ENCODE results near the gene COPS7A. TPM values are rescaled to one million over a fixed set of nuclear protein-coding genes. Genes with fewer than 3 reads are reported as not detected.

The COPS7A gene
- polyA plus RNA-seq, 5 donors = 48.4 to 59.1 (median 56.3) TPM

DNA sequence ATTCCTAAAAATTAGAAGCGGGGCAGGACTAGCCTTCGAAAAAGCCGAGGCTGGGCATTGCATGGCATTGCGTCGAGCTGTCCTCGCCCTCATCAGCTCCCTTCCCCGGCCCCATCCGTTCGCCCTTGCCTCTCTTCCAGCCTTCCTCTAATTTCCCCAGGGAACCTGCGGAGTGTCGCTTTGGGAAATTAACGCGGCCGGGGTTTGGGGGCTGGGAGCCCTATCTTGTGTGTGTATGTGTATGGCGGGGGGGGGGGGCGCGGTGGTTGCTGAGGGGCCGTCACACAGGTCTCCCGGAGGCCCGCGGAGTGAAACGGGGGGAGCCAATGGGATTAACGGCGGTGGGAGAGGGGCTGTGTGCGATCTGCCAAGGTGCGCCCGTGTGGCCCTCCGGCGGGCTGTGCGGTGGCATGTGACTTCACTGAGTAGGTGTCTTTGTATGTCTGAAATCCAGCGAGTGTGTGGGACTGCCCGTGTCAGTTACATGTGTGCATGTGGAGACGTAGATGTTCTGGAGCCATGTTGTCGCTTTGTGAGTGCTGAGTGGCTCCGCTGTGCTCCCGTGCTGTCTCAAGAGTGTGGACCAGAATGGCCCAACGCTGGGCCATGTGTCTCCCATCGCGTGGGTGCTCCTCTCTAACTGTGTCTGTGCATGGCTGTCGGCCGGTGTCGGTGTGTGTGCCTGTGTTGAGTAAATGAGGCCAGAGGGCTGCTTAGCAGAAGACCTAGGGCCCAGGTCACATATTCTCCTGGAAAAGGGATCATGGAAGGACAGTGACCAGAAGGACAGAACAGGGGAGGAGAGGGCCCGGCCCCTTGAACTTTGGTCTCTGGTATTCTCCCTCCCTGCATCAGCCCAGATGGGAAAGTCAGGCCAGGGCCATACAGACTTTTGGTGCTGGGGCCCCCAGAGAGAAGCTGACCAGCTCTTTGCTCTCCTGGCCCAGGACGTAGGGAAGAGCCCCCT is 43.8 kb downstream of the COPS7A start:
- DNase-seq = no peak

DNA sequence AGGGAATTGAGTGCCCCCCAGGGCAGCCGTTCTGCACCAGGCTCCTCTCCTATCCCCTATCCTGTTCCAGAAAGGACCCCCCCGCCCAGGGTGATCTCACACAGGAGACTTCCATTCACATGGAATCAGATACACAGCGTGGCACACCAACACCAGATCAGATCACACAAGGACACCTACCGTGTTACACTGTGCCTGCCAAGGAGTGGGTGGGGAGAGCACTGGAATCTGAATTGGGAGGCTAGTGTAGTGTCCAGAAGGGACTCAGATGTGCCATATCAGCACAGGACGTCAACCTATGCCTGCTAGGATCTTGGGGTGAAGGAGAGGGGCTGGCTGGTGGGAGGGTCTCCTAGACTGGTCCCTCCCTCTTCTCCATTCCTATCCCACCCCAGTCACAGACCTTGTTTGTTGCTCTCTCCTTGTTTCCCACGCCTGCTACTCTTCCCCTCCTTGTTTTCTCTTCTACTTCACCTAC is 44.6 kb downstream of the COPS7A start:
- no peak for DNase-seq

DNA sequence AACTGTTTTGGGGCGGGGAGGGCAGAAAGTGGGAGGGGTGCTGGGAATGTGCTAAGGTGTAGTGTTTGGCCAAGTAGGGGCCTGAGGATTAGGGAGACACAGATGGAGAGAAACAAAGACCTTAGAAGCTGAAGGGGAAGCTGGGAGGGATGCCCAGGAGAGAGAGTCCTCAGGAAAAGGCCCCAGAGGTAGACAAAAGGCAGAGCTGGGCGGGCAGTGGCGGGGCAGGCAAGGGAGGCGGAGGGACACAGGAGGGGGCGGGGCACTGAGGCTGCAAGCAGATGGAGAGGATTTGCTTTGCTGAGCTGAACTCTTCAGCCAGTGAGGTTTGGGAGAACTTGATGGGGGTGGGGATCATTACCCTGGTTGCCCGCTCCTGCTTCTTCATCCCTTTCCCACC is 45.1 kb downstream of the COPS7A start:
- DNase-seq = no peak

DNA sequence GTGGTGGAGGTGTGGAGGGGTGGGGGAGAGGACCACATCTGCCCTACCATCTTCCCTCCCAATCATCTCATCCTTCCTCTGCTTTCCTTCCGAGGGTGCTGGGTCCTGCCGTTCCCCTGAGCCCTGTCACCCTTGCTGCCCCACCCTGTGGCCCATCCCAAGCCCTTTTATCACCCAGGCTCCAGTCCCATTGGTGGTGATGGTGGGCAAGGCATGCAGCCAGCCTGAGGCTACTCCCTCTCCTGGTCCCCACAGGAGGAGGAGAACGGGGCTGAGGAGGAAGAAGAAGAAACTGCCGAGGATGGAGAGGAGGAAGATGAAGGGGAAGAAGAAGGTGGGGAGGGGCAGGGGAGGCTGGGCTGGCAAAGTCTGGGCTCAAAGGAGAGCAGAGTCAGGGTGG is 45.8 kb downstream of the COPS7A start:
- no peak for DNase-seq

DNA sequence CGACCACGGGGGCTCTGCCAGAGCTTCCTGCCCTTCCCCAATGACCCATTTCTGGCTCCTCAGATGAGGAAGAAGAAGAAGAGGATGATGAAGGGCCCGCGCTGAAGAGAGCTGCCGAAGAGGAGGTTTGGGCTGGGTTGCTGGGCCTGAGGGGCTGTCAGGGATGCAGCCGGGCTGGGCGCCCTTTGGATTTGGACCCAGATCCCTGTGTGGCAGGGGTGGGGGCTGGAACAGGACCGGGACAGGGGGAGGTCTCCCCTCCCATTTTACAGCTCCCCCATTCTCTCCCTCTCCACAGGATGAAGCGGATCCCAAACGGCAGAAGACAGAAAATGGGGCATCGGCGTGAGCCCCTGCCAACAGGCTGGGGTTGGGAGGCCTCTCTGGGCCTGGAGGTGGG is 46.2 kb downstream of the COPS7A start:
- DNase-seq = no peak

DNA sequence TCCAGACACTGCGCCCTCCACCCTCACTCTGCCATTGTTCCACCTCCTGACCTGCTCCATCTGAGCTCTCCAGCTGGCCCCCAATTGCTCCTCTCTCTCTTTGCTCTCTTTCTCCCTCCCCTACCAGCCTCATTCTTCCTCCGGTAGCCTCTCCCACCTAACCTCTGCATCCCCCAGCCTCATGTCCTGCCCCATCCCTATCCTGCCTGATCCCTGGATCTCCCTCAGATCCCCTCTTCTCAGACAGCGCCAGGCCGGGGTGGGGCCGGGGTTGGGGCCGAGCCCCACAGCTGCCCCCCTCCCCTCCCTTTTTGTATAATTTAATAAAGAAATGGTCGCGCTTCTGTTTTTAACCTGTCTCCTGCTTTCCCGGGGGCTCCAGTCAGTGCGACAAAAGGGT is 46.8 kb downstream of the COPS7A start:
- DNase-seq = no peak

DNA sequence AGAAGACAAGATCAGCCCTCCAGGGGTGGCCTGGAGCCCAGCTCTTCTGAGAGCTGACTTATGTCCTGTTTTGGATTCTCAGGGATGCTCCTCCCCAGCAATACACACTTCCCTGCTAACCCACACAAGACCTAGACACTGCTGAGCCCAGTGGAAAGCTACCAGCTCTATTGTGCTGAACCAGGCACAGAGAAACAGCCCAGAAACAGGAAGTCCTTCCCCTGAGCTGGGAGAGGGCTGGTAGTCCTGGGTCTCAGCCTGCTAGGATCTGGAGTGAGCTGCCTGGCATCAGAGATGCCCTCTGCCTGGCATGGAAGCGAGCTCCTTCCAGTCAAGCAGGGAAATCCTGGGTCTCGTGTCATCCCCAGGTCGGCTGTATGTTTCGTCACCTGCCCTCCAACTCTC is 47.2 kb downstream of the COPS7A start:
- DNase-seq = no peak

DNA sequence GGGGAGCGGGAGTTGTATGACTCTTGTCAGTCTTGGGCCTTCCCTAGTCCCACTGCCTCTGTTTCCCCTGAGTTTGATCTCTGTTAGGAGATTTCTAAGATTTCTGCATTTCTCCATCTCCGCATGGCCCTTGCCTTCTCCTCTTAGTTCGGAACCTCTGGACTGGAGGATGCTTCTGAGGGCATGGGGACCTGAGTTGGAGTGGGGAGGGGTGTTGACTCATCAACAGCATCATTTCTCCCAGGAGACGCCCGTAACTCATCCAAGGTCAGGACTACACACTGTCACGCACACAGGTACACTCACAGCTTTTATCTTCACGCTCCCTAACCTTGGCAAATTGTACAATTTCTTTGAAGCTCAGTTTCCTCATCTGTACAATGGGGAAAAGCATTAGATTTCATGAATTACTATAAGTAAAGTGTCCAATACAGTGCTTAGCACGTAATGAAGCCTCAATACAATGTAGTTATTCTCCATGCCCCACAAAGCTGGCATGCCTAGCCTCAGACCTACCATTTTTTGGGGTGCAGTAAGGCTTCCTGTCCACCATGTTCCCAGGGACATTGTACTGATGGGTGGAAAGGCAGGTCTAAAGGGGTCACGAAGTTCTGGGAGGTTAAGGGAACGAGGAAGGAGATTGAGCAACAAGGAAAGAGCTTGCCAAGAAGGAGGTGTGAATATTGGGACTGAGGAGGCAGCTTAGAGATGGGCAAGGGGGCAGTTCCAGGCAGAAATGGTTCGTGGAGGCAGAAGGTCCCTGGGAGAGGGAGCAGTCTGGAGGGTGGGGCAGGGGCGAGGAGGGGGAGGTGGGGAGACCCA is 47.9 kb downstream of the COPS7A start:
- no peak for DNase-seq

DNA sequence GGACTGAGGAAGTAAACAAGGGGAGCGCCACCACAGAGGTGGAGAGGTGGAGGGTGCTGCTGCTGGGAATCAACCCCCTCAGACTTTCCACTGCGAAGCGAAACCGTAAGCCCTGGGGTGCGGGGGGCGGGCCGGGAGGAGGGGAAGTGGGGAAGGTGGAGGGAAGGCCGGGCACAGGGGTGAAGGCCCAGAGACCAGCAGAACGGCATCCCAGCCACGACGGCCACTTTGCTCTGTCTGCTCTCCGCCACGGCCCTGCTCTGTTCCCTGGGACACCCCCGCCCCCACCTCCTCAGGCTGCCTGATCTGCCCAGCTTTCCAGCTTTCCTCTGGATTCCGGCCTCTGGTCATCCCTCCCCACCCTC is 48.5 kb downstream of the COPS7A start, which contains the start of gene LAG3:
Gene LAG3, plus strand, starts transcription at position 190 of the 365 bp plus-strand sequence. CDS start 333 bp downstream, outside the sequence.
- no peak for DNase-seq

DNA sequence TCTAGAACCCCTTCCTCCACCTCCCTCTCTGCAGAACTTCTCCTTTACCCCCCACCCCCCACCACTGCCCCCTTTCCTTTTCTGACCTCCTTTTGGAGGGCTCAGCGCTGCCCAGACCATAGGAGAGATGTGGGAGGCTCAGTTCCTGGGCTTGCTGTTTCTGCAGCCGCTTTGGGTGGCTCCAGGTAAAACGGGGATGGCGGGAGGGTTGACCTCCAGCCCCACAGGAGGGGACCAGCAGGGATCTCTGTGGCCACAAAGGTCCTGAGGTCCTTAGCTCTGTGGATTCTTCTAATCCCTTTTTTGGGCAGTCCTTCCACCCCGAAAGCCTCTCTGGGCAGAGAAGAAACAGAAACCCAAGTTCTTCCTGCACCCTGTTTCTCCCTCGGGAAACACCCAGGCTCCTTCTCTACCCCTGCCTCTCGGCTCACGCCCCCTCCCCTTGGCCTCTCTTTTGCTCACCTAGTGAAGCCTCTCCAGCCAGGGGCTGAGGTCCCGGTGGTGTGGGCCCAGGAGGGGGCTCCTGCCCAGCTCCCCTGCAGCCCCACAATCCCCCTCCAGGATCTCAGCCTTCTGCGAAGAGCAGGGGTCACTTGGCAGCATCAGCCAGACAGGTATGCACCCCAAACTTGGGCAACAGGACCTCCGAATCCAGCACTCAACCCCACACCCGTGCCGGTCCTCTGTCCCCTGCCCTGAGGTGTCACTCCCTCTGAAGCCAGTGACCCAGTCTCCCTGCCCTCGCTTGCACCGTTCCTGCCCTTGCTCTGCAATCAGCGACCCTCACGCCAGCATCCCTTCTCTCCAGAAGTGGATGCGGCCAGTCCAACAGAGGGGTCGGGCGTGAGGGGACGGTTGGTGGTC is 49.1 kb downstream of the COPS7A start:
- DNase-seq = no peak

DNA sequence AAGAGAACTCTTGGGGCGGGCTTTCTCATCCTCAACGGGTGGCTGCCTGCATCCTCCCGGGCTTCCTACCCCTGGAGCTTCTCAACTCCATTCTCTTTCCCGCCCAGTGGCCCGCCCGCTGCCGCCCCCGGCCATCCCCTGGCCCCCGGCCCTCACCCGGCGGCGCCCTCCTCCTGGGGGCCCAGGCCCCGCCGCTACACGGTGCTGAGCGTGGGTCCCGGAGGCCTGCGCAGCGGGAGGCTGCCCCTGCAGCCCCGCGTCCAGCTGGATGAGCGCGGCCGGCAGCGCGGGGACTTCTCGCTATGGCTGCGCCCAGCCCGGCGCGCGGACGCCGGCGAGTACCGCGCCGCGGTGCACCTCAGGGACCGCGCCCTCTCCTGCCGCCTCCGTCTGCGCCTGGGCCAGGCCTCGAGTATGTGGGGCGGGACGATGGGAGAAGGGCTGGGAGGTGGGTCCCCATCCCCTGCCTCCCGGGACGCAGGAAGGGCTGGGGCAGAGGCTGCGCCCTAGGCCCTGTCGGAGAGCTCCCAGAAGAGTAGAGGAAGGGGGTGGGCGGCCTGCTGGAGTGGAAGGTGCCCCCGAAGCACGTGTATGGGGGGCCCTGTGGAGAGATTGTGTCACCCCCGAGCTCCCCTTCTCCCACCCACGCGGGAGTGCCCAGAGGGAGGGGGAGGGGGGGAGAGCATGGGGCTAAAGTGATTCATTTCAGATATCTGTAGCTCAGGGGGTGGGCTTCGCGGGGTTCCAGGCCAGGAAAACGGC is 49.9 kb downstream of the COPS7A start:
- no peak for DNase-seq

DNA sequence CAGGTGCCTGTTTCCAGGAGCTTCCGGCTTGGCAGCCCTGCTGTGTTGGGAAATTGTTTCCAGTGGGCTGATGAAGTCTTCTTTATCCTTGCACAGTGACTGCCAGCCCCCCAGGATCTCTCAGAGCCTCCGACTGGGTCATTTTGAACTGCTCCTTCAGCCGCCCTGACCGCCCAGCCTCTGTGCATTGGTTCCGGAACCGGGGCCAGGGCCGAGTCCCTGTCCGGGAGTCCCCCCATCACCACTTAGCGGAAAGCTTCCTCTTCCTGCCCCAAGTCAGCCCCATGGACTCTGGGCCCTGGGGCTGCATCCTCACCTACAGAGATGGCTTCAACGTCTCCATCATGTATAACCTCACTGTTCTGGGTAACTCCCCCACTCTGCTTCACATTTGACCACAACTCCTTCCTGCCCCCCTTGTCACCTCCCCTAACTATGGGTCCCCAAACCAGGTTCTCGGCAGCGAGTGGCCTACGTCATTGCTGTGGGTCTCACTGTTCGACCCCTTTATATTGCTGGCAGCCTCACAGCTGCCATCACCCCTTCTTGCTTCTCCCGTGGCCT is 50.7 kb downstream of the COPS7A start:
- DNase-seq = no peak

DNA sequence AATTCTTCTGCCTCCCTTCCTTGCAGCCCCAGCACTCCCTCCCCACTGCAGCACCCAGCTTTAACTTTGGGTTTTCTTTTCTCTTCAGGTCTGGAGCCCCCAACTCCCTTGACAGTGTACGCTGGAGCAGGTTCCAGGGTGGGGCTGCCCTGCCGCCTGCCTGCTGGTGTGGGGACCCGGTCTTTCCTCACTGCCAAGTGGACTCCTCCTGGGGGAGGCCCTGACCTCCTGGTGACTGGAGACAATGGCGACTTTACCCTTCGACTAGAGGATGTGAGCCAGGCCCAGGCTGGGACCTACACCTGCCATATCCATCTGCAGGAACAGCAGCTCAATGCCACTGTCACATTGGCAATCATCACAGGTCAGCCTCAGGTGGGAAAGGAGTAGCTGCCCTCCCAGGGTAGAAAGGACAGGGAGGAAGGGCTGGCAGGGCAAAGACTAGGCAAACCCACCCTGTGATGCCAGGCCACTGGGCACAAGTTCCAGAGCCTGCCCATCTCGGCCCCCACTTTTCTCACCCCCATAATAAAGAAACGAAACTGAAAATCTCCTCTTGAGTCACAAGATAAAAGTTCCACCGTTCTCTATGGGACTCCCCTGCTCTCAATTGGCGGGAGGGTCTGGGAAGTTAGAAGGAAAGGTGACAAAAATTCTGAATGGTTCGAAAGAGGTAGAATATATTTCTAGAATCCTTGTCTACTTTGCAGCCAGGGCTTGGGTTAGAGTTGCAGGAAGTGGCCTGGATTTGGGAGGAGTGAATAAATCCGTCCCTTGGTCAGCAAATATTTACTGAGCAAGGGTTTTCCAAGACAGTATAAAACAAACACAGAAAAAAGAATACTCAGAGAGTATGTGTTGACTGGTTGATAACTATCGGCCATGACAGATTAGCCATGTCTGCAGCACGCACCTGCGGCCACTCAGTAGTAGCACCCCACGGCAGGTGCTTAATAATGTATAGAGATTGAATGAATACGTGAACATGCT is 51.6 kb downstream of the COPS7A start:
- no peak for DNase-seq

DNA sequence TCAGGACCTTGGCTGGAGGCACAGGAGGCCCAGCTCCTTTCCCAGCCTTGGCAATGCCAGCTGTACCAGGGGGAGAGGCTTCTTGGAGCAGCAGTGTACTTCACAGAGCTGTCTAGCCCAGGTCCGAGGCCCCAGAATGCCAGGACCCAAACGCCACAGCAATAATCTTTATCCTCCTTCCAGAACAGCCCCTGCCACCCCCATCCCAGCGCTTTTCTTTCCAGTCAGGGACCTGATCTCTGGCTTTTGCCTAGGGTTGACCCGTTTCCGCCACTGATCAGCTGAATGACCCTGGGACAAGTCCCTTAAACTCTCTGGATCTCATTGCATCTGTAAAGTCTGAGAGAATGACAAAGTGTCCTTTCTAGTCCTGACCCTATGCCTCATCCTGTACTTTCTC is 53.5 kb downstream of the COPS7A start:
- DNase-seq = no peak

DNA sequence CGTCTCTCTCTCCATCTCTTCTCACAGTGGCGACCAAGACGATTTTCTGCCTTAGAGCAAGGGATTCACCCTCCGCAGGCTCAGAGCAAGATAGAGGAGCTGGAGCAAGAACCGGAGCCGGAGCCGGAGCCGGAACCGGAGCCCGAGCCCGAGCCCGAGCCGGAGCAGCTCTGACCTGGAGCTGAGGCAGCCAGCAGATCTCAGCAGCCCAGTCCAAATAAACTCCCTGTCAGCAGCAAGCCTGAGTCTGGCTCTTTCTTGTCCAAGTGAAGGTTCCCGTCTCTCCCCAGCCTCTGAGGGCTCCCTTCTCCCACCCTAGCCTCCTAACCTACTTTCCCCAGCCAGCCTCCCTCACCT is 54.3 kb downstream of the COPS7A start:
- no peak for DNase-seq

DNA sequence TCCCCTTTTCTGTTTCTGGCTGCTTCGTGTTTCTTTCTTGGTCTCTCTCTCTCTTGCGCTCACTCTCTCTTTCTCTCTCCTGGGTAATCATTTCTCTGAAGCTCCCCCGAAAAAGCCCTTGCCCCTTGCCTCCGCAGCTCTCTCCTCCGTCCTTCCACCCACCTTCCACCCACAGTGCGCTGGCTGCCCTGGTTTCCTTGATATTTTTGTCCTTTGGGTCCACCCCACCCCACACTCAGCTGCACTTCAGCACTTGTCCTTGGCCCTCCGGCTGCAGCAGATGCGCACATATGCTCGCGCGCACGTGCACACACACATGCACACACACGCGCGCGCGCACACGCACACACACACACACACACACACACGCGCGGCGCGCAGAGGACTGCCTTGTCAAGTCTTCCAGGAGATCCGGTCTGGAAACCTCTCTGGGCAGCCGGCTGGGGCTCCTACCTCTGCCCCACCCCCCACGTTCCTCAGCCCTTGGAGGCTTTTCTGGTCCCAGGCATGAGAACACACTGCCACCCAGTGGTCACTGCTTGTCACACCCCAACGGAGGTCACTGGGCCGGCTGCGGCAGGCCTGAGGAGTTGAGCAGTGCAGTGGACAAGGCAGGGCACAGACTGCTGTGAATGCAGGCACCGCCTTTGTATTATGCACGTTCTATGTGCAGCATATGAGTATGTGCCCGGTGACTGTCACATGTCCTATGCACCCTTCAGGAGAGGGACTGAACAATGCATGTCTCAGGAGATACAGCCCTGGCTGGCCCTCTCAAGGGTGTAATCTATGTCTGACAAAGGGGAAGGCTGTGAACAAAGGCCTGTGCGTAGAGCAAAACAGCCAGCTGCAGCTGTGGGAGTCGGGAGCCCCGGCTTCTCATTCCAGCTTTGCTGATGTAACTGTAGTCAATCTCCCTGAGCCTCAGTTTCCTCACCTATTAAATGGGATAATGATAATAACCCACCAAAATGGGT is 55.0 kb downstream of the COPS7A start:
- DNase-seq = peak; percentile 90 to 94

DNA sequence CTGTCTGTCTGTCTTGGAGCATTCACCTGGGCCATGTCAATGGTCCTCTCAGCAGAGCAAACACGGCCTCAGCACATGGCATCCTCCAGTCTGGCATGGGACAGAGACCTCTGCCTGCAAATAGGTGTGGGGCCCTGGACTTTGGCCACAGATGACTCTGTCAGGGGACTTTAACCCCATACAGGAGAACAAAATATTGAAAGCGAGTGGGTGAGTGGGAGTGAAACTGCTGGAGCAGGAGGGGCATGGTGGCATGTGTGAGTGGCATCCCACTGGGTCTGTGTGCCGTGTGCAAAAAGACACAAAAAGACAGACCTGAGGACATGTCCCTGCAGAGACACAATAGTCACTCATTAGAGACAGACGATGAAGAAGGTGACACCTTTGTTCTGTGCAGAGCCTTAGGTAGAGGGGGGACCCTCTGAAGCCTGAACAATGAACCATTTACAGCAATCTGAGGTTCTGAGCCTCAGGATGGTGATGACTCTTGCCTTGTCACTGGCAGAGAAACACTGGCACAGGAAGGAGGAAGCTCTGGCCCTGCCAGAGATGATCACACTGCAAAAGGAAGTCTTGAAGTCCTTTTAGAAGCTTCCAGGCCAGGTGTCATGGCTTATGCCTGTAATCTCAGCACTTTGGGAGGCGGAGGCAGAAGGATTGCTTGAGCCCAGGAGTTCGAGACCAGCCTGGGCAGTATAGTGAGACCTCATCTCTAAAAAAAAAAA is 56.0 kb downstream of the COPS7A start:
- no peak for DNase-seq

Measured in right lung (tissue), 5 donors.